OCI-LY7 (cell line): ENCODE measurements around the gene ACAP3. TPM values are rescaled to one million over a fixed set of nuclear protein-coding genes. Genes with fewer than 3 reads are reported as not detected.

ENCODE experiments used
- BruUV-seq: library from RNA; stranded (reverse); fragments of 400-500 nt; replicated peaks from 2 replicates; lab custom pipeline; 2021; lab: Mats Ljungman, UMichigan
- CTCF ChIA-PET: fragments of 300-600 bp; sonication (Branson Sonifier 250); formaldehyde crosslinking; loops from one replicate; lab custom pipeline; 2022; ENCODE audit warnings: antibody characterized with exemption; ENCODE audit not compliant: unreplicated experiment; lab: Charles Lee
- POLR2A ChIA-PET: fragments of 300-600 bp; sonication (Branson Sonifier 250); formaldehyde crosslinking; loops from one replicate; lab custom pipeline; 2022; ENCODE audit warnings: antibody characterized with exemption; lab: Charles Lee
- DNase-seq: peaks from one replicate; pipeline ENCODE4 v3.0.0-alpha.2; 2015; ENCODE audit warnings: low spot score
- H2AFZ ChIP-seq: fragments of 200-600 bp; sonication (generic), shearing (Covaris generic); 2 replicates; pipeline ENCODE4 v1.6.1; 2014; ENCODE audit warnings: mild to moderate bottlenecking, antibody characterized with exemption, low read length, moderate library complexity
- H3K27ac ChIP-seq: fragments of 200-600 bp; sonication (generic); 2 replicates; pipeline ENCODE4 v1.5.1; 2014; ENCODE audit warnings: mixed run types, low read depth, mild to moderate bottlenecking, moderate library complexity, low read length, inconsistent platforms; ENCODE audit not compliant: poor library complexity, severe bottlenecking
- H3K36me3 ChIP-seq: fragments of 200-600 bp; sonication (generic); 2 replicates; pipeline ENCODE4 v1.6.1; 2014; ENCODE audit warnings: mild to moderate bottlenecking, antibody characterized with exemption, low read length, moderate library complexity, mixed read lengths; ENCODE audit not compliant: insufficient read depth
- H3K4me1 ChIP-seq: fragments of 200-600 bp; sonication (generic); 2 replicates; pipeline ENCODE4 v1.5.1; 2014; ENCODE audit warnings: mild to moderate bottlenecking, low read length; ENCODE audit not compliant: insufficient read depth, poor library complexity, severe bottlenecking
- H3K4me2 ChIP-seq: fragments of 200-600 bp; sonication (generic); 2 replicates; pipeline ENCODE4 v1.6.1; 2014; ENCODE audit warnings: mild to moderate bottlenecking, low read length
- H3K4me3 ChIP-seq: fragments of 200-600 bp; sonication (generic); 2 replicates; pipeline ENCODE4 v1.5.1; 2014; ENCODE audit warnings: mild to moderate bottlenecking, low read depth, low read length; ENCODE audit not compliant: poor library complexity, severe bottlenecking
- H3K79me2 ChIP-seq: fragments of 200-600 bp; sonication (generic); 2 replicates; pipeline ENCODE4 v1.6.1; 2016; ENCODE audit warnings: low read depth, mild to moderate bottlenecking, low read length, moderate library complexity, mixed read lengths; ENCODE audit not compliant: insufficient read depth
- H3K9me2 ChIP-seq: fragments of 200-600 bp; sonication (generic); 2 replicates; pipeline ENCODE4 v1.6.1; 2016; ENCODE audit warnings: mild to moderate bottlenecking, low read length, mixed read lengths; ENCODE audit not compliant: insufficient read depth
- H3K9me3 ChIP-seq: fragments of 200-600 bp; sonication (generic); 2 replicates; pipeline ENCODE4 v1.6.1; 2014; ENCODE audit warnings: mild to moderate bottlenecking, mixed run types, low read length, mixed read lengths
- H4K20me1 ChIP-seq: fragments of 200-600 bp; sonication (generic); 2 replicates; pipeline ENCODE4 v1.6.1; 2014; ENCODE audit warnings: mild to moderate bottlenecking, antibody characterized with exemption, low read length, moderate library complexity, mixed read lengths; ENCODE audit not compliant: insufficient read depth
- EZH2phosphoT487 ChIP-seq: fragments of 200-600 bp; sonication (generic); IDR thresholded peaks from 2 replicates; pipeline ENCODE4 v1.6.1; 2018; ENCODE audit warnings: low read depth, borderline replicate concordance, mild to moderate bottlenecking, mixed run types, antibody characterized with exemption, low read length, moderate library complexity, mixed read lengths
- intact Hi-C: fragments of 100-400 bp; cut with micrococcal nuclease; formaldehyde crosslinking; loops from one replicate; pipeline ENCODE4 v1.10.0; 2022; ENCODE audit not compliant: unreplicated experiment
- total RNA-seq, 2 experiments: library from RNA; depleted of rRNA in 1 of 2; stranded (reverse); fragments of >200 nt in 1 of 2; shearing (Covaris generic) in 1 of 2; gene quantifications; 2 replicates each; pipeline ENCODE4 v1.2.3, GENCODE V29; 2014 to 2022
- TF ChIP-seq, protein P1 (sequence below): fragments of 200-600 bp; sonication (generic); conservative IDR thresholded peaks from 2 replicates; pipeline ENCODE4 v1.5.1; 2014; ENCODE audit warnings: mild to moderate bottlenecking, antibody characterized with exemption, low read length, moderate library complexity, mixed read lengths

The ACAP3 gene
- total RNA-seq, 2 experiments from 2014 or later, result 26.3 to 47.6 TPM

DNA sequence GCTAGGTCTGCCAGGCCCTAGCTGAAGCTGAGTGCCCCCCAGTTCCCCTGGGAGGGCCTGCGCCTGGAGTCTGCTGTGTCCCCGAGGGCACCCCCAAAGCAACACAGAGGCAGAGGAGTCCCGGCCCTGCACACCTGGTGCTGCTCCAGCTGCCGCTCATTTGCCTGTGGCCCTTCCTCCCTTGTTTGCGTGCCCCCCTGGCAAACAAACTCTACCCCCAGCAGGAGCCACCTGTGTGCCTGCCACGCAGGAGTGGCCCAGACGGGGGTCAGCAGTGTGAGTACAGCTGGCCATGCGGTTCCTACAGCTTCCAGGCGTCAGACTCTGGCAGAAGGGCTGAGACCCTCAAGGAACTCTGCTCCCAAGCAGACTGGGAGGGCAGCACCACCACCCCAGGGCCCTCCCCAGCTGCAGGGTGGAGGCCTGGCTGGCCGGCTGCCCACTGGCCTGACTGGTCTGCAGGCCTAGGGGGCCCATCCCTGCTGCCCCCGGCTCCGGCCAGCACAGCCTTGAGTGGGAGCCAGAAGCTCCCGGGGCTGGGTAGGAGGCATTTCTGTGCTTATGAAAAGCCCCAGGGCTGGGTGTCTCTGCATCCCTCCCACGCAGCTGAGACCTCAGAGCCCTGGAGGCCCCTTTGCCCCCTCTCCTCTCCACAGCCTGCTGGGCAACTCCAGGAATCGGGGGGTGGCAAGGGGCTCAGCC is 22.8 kb upstream of the ACAP3 start:
- BruUV-seq, result no TSS peak

DNA sequence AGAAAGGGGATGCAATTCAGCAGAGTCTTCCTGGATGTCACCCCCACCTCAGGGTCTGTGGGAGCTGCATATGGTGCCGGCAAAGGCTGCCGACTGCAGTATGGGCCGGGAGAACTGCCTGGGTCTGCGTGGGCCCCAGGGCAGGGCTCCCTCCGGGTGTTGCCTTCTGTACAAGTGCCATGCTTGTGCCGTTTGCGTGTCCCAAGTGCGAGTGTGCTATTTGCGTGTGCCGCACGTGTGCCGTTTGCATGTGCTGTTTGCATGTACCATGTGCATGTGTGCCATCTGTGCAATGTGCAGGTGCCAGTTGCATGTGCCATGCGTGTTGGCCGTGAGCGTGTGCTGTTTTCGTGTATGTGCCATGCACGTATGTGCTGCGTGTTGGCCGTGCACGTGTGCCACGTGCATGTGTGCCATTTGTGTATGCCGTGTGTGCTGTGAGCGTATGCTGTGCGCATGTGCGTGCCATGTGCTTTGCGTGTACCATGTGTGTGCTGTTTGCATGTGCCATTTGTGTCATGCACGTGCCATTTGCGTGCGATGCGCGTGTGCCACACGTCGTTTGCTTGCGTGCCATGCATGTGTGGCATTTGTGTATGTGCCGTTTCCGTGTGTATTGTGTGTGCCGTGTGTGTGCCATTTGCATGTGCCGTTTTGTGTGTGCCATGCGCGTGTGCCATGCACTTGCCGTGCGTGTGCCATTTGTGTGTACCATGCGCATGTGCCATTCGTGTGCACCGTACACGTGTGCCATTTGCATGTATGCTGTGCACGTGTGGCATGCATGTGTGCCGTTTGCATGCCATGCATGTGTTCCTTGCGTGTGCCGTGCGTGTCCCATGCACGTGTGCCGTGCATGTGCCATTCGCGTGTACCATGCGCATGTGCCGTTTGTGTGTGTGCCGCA is 21.8 kb upstream of the ACAP3 start:
- BruUV-seq, result no TSS peak
- ChIA-PET CTCF (no interaction called here), POLR2A (no interaction called here)
- Histone ChIP-seq H3K27ac (no peak overlapping the region), H3K36me3 (peaks cover 25% of the 10 kb centered on the region; the same call in 1 of the 2 replicates), H3K9me3 (no peaks in the 10 kb centered on the region), H3K9me2 (no peaks in the 10 kb centered on the region), H4K20me1 (no peaks in the 10 kb centered on the region), H2AFZ (no peak overlapping the region), H3K4me1 (peaks cover 15% of the 10 kb centered on the region), H3K4me2 (no peak overlapping the region), H3K4me3 (no peak overlapping the region), H3K79me2 (peaks cover 9% of the 10 kb centered on the region; the same call in 1 of the 2 replicates)
- no peak for TF ChIP-seq EZH2phosphoT487
- TF ChIP-seq, protein P1, sequence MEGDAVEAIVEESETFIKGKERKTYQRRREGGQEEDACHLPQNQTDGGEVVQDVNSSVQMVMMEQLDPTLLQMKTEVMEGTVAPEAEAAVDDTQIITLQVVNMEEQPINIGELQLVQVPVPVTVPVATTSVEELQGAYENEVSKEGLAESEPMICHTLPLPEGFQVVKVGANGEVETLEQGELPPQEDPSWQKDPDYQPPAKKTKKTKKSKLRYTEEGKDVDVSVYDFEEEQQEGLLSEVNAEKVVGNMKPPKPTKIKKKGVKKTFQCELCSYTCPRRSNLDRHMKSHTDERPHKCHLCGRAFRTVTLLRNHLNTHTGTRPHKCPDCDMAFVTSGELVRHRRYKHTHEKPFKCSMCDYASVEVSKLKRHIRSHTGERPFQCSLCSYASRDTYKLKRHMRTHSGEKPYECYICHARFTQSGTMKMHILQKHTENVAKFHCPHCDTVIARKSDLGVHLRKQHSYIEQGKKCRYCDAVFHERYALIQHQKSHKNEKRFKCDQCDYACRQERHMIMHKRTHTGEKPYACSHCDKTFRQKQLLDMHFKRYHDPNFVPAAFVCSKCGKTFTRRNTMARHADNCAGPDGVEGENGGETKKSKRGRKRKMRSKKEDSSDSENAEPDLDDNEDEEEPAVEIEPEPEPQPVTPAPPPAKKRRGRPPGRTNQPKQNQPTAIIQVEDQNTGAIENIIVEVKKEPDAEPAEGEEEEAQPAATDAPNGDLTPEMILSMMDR, result no peak
- DNase-seq, result no peak
- intact Hi-C loops, result no loop called here

More for the DNA sequence above, 22.8 kb upstream of the ACAP3 start:
- H3K9me3 ChIP-seq, result no peaks in the 10 kb centered on the region
- H4K20me1 ChIP-seq, result no peaks in the 10 kb centered on the region
- H3K4me1 ChIP-seq, result peaks cover 13% of the 10 kb centered on the region
- H3K79me2 ChIP-seq, result peaks cover 2% of the 10 kb centered on the region; the same call in 1 of the 2 replicates
- intact Hi-C loops, result no loop called here
- TF ChIP-seq EZH2phosphoT487, result no peak
- TF ChIP-seq, protein P1, result no peak
- no peak overlapping the region for H3K4me2 ChIP-seq
- no peak for DNase-seq
- no peak overlapping the region for H3K4me3 ChIP-seq
- POLR2A ChIA-PET, result no interaction called here
- H3K36me3 ChIP-seq, result peaks cover 25% of the 10 kb centered on the region; the same call in 1 of the 2 replicates
- H3K27ac ChIP-seq, result no peak overlapping the region
- no peak overlapping the region for H2AFZ ChIP-seq
- CTCF ChIA-PET, result no interaction called here
- H3K9me2 ChIP-seq, result no peaks in the 10 kb centered on the region
